NK-92 treated with Interleukin-12 subunit alpha and Interleukin-12 subunit beta, amount 100 ng/mL, for 24 hours (cell line): ENCODE data around the gene FHOD3.

Source experiments
- DNase-seq: peaks from one replicate; lab custom pipeline; 2025; lab: John Stamatoyannopoulos, UW

Gene FHOD3

DNA sequence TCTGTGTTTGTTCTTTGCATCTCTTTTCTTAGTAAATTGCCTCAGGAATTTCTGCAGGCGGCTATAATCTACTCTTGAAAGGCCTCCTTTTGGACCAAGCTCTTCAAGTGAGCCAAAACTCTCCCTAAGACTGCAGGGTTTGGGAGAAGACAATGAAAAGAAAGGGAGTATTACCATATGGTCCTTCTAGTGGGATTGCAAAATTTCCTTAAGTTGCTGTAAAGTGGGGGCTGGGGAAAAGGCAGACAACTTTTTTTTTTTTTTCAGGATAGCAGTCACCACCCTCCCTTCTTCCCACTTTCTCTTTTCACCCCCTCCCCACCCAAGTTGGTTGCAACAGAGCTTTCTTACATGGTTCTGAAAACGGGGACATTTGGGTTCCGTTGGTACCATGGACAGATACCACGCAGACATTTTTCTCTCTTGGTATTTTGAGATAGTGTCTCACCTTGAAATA, 183.7 kb downstream of the FHOD3 start:
- no peak for DNase-seq

DNA sequence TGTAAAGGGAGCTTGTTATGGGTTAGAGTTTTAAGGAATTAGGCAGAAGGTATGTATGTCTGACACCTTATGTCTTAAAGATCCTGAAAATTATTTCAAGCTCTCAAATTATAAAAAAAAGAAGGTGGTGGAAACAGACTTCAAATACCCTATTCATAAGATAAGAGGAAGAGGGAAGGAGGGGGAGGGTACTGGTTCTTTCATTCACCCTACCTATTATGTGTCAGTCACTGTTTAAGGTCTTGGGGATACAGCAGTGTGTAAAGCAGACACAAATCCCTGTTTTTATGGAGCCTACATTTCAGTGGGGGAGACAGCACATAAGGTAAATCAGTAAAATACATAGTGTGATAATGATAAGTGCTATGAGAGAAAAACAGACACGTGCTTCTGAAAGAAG, 184.4 kb downstream of the FHOD3 start:
- no peak for DNase-seq

DNA sequence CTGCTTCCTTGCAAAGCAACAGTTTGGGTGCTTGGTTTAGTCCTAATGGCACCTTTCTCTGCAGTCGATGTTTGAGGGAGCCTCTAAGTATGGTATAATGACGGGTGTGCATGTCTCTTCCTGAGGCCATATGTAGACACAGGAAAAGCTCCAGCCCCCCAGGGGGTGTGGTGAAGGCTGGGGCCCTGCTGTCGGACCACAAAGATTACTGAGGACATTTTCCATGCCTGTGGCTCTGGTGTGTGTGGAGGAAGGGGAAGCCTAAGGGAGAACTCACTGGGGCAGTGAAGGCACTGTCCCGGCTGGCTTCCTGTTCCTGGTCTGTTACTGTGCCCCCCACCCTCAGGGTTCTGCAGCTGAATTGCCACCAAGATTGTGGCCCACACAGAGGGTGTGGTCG, 187.1 kb downstream of the FHOD3 start:
- no peak for DNase-seq

DNA sequence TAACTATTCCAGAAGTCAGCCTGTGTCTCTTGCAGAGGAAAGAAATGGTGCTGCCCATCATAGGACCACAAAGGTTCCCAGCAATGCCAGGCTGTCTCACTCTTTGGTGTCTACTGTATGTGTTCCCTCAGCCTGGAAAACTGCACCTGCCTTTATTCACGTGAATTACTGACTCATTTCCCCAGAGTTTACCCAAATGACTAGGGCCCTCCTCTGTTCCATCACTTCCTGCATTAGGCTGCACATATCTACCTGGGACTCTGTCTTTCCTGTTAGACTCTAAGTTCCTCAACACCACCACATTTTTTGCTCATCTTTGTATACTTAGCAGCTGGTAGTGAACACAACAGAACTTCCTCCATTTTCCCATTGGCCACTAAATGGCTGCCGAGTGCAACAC, 188.3 kb downstream of the FHOD3 start:
- DNase-seq: no peak

DNA sequence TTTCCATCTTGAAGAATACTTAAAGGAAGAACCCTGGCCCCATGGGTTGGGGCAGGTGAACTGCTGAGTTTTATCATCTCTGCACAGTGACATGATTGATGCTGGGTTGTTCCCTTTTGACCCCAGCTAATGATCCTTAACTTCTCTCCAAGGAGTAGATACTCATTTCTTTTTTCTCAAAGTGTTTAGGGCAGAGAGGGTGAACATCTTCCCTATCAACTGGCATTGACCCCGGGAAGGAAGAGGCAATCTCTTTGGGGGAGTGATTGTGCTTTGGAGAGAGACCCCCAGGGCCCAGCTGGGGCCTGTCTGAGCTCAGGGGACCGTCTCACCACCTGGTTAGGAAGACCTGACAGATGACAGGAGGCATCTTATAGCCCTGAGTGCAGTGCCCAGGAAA, 190.6 kb downstream of the FHOD3 start:
- DNase-seq: no peak

DNA sequence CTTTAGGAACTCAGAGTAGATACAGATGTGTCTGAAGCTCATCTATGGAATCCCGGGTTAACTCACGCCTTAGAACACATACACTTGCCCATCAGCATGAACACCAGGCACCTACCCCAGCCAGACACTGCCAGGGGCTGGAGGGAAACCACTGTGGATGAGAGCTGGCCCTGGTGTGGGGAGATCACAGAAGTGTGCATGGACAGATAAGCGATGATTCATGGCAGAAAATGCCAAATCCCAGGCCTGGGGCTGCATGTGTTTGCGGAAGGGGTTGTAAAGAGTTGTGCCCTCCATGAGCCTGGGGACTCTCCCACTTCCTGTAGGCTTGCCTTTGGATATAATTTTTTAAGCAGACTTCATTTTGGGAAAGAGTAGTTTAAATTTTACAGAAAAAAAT, 193.4 kb downstream of the FHOD3 start:
- DNase-seq: no peak

DNA sequence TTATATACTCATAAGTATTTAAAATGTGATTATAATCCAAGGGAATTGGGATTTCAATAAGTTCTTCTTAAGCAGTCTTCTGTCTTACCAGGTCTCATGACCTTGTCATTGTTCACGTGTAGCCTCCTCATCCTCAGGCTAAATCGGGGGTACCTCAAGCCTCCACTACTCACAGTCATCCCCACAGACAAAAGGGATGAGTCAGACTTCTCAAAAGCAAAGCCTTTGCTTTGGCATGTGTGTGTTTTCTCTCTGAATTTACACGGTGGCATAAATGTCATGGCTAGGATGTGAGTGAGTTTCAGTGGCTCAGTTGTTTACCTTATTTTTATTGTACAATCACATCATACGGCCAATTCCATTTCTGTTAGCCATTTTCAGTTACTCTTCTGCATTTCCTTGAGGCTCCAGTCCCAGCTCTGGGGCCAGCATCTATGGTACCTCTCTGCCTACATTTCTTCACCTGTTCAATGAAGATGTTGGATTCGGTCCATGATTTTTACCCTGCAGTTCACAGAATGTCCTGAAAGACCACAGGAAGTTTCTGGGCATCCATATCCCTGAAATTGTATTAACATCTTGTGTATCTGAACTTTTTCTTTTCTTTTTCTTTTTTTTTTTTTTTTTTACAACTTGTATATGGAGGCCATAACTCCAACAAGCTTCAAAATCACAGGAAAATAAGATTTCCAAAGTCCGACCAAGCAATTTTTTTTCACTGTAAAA, 195.3 kb downstream of the FHOD3 start:
- no peak for DNase-seq

DNA sequence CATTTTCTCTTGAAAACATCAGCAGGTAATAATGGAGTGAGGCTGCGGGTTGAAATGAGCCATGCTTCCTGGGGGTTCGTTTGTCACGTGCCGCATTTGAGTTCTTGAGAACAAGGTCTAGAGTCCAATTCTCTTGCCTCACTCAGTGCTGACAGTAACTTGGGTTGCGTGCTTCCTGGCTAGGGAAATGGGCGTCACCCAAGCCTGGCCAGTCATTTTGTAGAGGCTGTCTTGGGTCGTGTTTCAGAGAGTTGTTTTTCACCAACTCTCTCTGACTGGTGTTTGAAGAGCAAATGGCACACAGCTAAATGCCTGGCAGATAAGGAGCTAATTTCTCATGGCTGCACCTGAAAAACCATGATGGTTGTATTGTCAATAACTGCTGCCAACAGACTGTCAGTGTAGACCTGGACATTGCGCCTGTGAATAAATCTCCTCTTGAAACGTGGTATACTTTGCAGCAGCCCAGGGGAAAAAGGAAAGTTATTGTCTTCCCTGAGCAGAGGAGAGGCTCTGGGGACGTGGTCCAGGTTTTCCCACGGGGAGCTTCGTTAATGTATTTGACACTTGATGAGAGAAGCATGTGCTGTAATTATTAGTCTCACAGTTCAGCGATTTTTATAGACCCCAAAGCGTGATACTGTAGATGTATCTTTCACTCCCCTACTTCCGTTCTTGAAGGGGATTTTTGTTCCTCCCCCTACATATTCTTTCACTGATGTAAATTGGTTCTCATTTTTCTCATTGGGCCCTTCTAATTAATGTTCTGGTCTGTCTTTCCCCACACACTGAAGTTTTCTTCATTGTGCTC, 196.0 kb downstream of the FHOD3 start:
- no peak for DNase-seq

DNA sequence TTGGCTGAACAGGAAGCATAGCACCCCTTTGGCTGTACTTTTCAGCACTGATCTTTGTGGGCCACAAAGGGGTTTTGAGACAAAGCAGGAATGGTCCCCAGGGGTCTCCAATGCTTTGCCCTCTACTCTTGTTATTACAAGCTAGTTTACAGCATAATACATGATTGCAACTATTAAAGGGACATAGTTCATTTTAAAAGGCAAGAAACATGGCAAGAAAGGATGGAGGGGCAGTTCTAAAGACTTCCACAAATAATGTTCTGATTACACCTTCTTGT, 196.6 kb downstream of the FHOD3 start:
- no peak for DNase-seq

DNA sequence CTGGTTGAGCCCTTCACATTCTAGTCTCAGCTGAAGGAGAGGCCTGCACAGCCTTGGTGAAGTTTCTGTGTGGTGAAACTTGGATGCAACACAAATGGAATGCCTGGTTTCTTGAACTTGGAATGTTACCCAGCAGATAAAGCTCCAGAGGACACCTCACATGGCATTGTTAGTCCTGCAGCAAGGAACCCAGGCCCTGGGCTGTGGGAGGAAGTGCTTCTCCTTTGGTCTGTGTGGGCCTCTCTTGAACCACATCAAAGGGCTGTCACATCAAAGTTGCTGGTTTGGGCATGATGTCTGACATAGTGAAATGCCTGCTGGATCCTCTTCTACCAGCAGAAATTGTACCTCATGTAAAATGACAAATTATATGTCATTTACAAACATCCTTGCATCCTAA, 198.5 kb downstream of the FHOD3 start:
- no peak for DNase-seq

DNA sequence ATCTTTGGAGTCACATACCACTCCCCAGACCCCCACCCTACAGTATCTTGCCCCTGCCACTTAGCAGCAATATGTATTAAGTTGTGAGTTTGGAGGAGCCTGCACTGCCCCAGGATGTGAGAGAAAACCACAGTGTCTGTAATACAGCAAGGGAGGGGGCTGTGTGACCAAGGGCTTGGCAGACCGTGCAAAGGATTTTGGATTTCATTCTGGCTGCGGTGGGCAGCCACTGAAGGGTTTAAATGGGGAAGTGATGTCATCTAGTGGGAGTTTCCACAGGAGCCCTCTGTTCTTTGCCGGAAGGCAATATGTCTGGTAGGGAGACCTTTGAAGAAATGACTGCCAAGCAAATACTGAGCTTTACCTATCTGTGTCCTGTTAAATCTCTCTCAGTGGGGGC, 202.4 kb downstream of the FHOD3 start:
- DNase-seq: no peak

DNA sequence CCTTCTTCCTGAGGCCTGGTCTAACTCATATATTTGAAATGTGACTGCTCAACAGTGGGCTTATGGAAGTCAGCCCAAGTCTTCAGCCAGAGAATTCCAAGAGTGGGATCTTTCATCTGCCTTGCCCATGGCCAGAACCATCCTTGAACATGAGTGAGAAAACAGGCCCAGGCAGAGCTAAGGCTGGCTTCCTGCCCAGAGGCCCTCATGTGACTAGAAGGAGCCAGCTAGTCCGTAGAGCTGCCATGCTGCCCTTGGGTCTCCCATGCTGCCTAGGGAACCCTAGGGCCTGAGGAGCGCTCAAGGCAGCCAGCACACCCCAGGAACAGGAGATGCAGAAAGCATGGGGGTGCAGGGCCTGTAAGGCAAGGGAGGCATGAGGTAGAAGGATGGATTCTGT, 203.6 kb downstream of the FHOD3 start:
- no peak for DNase-seq

DNA sequence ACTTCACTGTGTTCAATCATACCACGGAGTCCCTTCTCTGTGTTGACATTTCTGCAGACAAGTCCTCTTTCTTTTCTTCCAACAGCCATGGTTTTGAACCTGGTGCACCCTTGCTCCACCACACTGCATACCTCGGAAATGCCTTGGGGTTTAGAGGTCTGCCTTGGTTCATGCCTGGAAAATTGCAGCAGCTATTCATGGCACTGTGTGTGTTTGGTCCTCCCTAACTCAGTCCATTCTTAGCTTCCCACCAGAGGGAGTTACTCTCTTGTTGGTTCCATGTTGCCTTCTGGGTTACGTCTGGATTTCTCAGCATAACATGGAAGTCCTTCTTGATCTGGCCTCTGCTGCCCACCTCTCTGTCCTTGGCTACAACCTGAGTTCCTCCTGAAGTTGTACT, 206.0 kb downstream of the FHOD3 start:
- no peak for DNase-seq

DNA sequence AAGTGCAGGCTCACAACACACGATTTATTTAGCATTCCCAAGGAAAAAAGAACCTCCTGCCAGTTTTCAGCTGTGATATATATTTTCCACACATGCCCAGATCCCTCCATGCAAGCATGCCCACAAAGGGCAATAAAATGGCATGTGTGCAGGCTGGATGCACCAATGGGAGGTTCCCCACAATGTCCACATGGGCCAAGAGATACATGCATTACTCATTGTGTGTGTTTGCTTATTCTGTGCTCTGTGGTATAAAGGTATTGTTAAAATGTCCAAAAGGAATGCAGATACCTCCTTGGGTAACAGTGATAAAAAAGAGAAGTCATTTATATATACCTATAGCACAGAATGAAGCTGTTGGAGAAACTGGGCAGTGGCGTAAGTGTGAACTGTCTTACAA, 207.4 kb downstream of the FHOD3 start:
- no peak for DNase-seq

DNA sequence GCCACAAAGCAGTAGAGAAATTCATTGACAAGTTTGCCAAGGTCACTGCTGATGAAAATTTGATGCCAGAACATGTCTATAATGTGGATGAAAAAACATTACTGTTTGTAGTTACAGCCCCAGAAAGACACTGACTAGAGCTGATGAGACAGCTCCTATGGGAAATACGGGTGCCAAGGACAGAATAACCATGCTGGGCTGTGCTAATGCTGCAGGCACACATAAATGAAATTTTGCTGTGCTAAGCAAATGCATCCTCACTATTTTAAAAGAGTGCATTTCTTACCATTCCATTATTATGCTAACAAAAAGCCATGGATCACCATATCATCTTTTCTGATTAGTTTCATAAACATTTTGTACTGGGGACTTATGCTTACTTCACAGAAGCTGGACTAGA, 208.2 kb downstream of the FHOD3 start:
- no peak for DNase-seq

DNA sequence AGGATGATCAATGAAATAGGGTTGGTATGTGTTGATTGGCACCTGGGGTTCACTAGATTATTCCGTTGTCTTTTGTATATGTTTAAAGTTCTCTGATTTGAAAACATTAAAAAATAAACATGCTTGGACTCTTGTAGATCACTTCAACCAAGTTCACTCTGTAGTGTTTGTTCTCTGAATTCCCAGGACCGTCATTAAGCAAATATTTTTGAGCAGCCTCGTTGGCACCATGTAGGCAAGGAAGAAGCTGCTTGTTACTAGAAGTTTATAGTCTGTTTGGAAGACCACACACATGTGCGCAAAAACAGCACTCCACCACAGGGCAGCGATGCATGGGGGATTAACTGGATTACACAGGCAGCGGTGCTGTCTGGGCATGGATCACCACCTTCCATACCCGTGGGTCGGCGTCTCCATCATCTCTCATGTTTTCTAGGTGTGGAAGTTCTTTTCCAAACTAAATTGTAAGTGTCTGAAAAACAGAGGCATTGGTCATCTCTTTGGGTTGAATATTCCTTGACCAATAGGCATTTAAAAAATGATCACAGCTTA, 212.2 kb downstream of the FHOD3 start:
- DNase-seq: no peak

DNA sequence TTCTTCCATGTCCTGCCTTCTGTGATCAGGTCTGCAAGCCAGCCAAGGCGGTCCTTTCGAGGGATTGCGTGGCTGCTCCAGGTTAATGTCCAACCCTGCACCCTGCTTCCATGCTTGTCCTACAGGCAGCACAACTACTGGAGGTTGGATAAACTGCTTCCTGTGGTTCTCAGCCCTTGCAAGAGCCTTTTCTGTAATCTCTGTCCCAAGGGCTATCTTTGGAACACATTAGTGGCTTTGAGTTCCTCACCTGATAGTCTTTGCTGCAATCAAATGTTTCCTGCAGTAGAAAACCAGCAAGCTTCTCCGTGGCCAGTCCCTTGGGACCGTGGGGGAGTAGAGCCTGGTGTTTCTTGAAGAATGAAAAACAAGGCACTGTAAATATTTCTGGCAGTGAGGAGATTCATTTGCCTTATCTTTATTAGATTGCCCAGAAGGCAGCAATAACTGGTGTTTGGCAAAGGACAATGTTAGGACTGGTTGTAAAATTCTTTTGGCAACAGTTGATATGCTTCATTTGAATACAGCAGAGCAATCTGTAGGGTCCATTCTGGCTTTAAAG, 214.4 kb downstream of the FHOD3 start:
- no peak for DNase-seq

DNA sequence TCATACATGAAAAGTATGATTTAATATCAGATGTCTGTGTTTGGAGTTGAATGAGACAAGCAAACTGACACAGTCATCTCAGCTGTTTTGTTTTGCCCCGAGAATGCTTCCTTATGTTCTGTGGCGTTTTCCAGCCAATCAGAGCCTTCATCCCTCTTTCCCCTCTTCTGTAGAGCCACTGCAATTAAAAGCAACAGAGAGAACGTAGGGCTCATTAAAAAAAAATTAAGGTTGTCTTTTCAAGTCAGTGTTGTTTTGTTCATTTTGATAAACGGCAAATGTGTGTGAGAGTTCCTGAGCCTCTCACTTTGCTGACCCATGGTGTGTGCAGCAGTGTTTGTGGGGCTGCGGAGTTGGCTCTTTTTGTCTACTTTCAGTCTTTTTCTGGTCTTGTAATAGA, 216.0 kb downstream of the FHOD3 start:
- DNase-seq: no peak

DNA sequence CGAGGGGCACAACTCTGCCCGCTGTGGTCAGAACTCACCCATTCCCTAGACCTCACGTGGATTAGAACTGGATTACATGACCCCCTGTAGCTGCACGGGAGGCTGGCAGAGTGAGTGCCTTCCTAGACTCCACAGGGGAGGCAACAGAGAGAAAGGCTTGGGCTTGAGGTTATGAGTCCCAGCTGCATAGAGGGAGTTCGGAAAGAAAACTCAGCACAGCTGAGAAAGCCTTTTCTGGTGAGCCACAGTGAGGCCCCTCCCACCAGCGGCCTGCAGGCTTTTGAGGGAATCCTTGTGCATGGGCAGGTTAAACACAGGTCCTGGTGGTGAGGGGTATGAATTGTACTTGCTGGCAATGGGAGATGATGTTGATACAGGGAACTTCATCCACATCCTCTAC, 217.3 kb downstream of the FHOD3 start:
- no peak for DNase-seq

DNA sequence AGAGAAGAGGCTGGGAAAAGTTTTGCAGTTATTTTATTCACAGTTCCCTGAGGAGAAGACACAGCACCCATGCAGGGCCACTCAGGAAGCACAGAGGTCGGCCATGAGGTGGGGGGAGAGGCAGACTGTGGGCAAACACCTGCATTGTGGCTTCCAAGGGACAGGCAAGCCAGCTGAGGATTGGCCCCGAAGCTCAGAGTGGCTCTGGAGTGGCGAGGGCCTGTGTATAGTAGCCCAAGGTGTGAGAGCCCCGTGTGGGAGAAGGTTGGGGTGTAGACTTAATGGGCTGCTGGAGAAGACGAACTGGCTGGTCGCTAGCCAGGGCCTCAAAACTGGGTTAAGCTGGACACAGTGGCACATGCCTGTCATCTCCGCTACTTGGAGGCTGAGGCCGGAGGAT, 218.7 kb downstream of the FHOD3 start:
- DNase-seq: no peak

DNA sequence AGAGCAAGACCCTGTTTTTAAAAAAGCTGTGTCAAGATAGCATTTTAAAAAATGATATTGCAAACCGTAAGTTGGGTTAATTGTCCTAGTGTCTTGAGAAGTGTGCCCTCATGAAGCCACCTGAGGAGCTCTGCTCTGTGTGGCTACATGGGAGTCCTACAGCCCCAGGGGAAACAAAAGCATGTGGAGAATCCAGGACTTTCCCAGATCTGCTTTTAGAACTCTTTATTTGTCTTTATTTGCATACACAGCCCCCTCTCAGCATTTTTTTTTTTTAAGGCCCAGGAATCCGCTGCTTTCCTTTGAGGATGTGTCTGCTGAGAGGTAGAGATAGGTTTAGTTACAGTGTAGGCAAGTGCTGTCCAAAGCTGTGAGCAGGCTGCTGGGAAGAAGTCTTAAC, 219.2 kb downstream of the FHOD3 start:
- no peak for DNase-seq

DNA sequence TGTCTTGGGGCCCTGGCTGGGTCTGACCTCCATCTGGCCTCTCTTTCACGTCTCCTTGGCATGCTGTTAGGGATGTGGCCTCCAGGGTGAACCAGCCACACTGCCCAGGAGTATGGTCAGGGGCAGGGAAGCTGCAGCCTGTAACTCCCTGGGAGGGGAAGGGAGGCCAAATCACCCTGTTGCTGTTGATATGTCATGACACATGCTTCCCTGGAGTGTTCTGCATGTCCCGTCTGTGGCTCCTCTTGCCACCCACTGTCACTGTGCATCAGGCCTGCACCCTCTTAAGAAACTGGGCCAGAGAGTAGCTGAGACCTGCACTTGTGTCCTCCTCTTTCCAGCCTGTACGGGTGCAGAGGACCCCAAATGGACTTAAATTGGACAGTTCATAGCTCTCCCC, 221.3 kb downstream of the FHOD3 start:
- no peak for DNase-seq

DNA sequence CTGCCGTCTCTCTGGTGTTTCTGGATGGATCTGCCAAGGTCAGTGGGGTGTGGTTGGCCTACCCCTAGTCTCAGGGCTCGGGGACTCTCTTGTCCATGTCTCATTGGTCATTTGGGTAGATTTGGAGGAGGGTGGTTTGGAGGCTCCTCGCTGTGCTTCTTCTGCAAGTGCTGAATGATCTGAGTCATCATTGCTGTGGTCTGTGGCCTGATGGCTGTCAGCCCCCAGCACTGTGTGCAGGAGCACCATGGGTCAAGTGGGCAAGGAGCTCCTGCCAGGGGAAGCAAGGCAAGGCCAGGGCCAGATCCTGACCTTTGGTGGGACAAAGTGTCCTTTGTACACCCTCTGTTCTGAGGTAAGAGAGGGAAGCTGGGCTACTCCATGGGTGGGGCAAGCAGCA, 221.8 kb downstream of the FHOD3 start:
- peak; percentile 1 for DNase-seq
